Measurements from ENCODE around the gene PRKG1. TPM values are rescaled to one million over a fixed set of nuclear protein-coding genes. Genes with fewer than 3 reads are reported as not detected.

PRKG1 gene
- total and polyA plus RNA-seq, 2 donors (not counting 1 experiment from before 2014, with no cell fraction given) = 45.8 to 71.8 TPM

- Histone ChIP-seq H3K79me2 (ENCODE audit: control insufficient read depth, insufficient read depth, low read length) (no peaks in the 10 kb centered on the region), H3K4me2 (ENCODE audit: extremely low read depth, insufficient read depth, low read length) (no peak overlapping the region), H3K4me3 (replicated peaks in 1 of 4; ENCODE audit: control extremely low read depth in 1 of 4, insufficient read depth in 1 of 4, low read depth in 3 of 4, low read length in 4 of 4) (no peak overlapping the region), H3K4me1 (ENCODE audit: control insufficient read depth, extremely low read depth, insufficient read depth, low read length) (no peaks in the 10 kb centered on the region), H3K27me3 (ENCODE audit: control insufficient read depth, insufficient read depth, low read length) (no peaks in the 10 kb centered on the region), H2AFZ (ENCODE audit: low read length) (no peak overlapping the region), H3K9ac (ENCODE audit: insufficient read depth, low read length) (no peak overlapping the region), H3K27ac (ENCODE audit: insufficient read depth, low read length) (no peak overlapping the region), H3K36me3 (ENCODE audit: control insufficient read depth, insufficient read depth, low read length) (no peaks in the 10 kb centered on the region), H4K20me1 (ENCODE audit: control insufficient read depth, extremely low read depth, insufficient read depth, low read length) (no peaks in the 10 kb centered on the region), H3K9me3 (ENCODE audit: control insufficient read depth, insufficient read depth, low read depth, low read length) (no peaks in the 10 kb centered on the region)
- TF ChIP-seq EZH2 (IDR thresholded peaks at IDR 0.05; ENCODE audit: low read length, missing control alignments) (no peak), CTCF (conservative IDR thresholded peaks at IDR 0.05 in 1 of 2, IDR thresholded peaks at IDR 0.05 in 1 of 2; ENCODE audit: low read depth in 1 of 2, low read length in 2 of 2) (no peak)
- no peak for DNase-seq (ENCODE audit: low read depth in 2 of 2)
These were observed 969.5 kb downstream of the PRKG1 start for GRCh38 chr10:52043811-52044210.

GRCh38 chr10:52048051-52048450, 973.8 kb downstream of the PRKG1 start:
- Histone ChIP-seq H3K27me3 (ENCODE audit: control insufficient read depth, insufficient read depth, low read length) (no peaks in the 10 kb centered on the region), H3K4me2 (ENCODE audit: extremely low read depth, insufficient read depth, low read length) (no peak overlapping the region), H3K79me2 (ENCODE audit: control insufficient read depth, insufficient read depth, low read length) (no peaks in the 10 kb centered on the region), H3K9ac (ENCODE audit: insufficient read depth, low read length) (no peak overlapping the region), H3K27ac (ENCODE audit: insufficient read depth, low read length) (no peak overlapping the region), H3K36me3 (ENCODE audit: control insufficient read depth, insufficient read depth, low read length) (no peaks in the 10 kb centered on the region), H3K9me3 (ENCODE audit: control insufficient read depth, insufficient read depth, low read depth, low read length) (no peaks in the 10 kb centered on the region), H3K4me1 (ENCODE audit: control insufficient read depth, extremely low read depth, insufficient read depth, low read length) (no peaks in the 10 kb centered on the region), H2AFZ (ENCODE audit: low read length) (no peak overlapping the region), H3K4me3 (replicated peaks in 1 of 4; ENCODE audit: control extremely low read depth in 1 of 4, insufficient read depth in 1 of 4, low read depth in 3 of 4, low read length in 4 of 4) (no peak overlapping the region), H4K20me1 (ENCODE audit: control insufficient read depth, extremely low read depth, insufficient read depth, low read length) (no peaks in the 10 kb centered on the region)
- DNase-seq (ENCODE audit: low read depth in 2 of 2) = no peak
- TF ChIP-seq CTCF (conservative IDR thresholded peaks at IDR 0.05 in 1 of 2, IDR thresholded peaks at IDR 0.05 in 1 of 2; ENCODE audit: low read depth in 1 of 2, low read length in 2 of 2) (no peak), EZH2 (IDR thresholded peaks at IDR 0.05; ENCODE audit: low read length, missing control alignments) (no peak)

- Histone ChIP-seq H3K27ac (ENCODE audit: insufficient read depth, low read length) (no peak overlapping the region), H3K4me1 (ENCODE audit: control insufficient read depth, extremely low read depth, insufficient read depth, low read length) (no peaks in the 10 kb centered on the region), H2AFZ (ENCODE audit: low read length) (no peak overlapping the region), H3K9ac (ENCODE audit: insufficient read depth, low read length) (no peak overlapping the region), H4K20me1 (ENCODE audit: control insufficient read depth, extremely low read depth, insufficient read depth, low read length) (no peaks in the 10 kb centered on the region), H3K36me3 (ENCODE audit: control insufficient read depth, insufficient read depth, low read length) (no peaks in the 10 kb centered on the region), H3K79me2 (ENCODE audit: control insufficient read depth, insufficient read depth, low read length) (no peaks in the 10 kb centered on the region), H3K27me3 (ENCODE audit: control insufficient read depth, insufficient read depth, low read length) (no peaks in the 10 kb centered on the region), H3K4me2 (ENCODE audit: extremely low read depth, insufficient read depth, low read length) (no peak overlapping the region), H3K9me3 (ENCODE audit: control insufficient read depth, insufficient read depth, low read depth, low read length) (no peaks in the 10 kb centered on the region), H3K4me3 (replicated peaks in 1 of 4; ENCODE audit: control extremely low read depth in 1 of 4, insufficient read depth in 1 of 4, low read depth in 3 of 4, low read length in 4 of 4) (no peak overlapping the region)
- no peak for TF ChIP-seq CTCF (conservative IDR thresholded peaks at IDR 0.05 in 1 of 2, IDR thresholded peaks at IDR 0.05 in 1 of 2; ENCODE audit: low read depth in 1 of 2, low read length in 2 of 2)
- TF ChIP-seq EZH2 (IDR thresholded peaks at IDR 0.05; ENCODE audit: low read length, missing control alignments) = no peak
- DNase-seq (ENCODE audit: low read depth in 2 of 2) = no peak
These were observed 976.3 kb downstream of the PRKG1 start for GRCh38 chr10:52050429-52051047.
